ENCODE results near the gene CPVL.
"Not testable (repeated sequence)": the region's sequence is repeated elsewhere in the genome, so short reads cannot be mapped to it uniquely, and the experiment has no call there.

The CPVL gene

GRCh38 chr7:29116361-29117200, 29.8 kb downstream of the CPVL start:
- DNase-seq: peak; percentile 30

GRCh38 chr7:29115753-29116152, 30.6 kb downstream of the CPVL start:
- peak; percentile 12 for DNase-seq

DNA sequence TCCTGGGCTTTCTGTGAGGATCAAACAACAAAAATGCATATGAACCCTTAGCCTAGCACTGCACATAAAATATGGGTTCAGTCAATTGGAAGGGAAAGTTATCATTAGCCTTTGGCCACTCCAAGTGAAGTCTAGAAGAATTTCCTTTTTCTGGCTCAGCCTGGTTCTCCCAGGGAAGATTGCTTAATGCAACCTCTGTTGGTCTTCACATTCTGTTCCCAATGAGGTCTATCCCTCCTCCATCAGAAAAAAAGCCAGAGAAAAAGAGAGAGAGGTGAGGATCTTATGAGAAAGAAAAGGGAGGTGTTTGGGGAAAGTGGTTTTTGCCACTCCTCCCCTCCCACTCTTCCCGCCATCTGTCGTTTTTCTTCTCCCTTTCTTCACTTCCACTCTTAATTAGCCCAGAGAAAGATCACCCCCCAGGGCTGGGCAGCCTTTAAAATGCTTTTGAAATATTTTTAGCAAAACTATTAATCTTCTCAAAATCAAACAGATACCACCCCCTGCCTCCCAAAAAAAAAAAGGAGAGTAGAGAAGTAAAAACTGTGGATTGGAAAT, 31.1 kb downstream of the CPVL start:
- no peak for DNase-seq

DNA sequence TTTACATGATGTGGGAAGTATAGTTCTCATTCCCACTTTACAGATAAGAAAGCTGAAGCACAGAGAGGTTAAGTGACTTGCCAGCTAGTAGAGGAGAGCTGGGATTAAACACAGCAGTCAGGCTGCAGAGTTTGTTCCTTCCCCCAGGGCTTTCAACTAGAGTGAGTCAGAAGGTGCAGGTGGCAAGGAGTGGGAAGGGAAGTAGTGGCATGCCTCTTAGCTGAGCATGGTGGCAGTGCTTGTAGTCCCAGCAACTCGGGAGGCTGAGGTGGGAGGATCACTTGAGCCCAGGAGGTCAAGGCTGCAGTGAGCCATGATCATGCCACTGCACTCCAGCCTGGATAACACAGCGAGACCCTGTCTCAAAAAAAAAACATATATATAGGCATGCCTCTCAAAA, 32.1 kb downstream of the CPVL start:
- DNase-seq: not testable (repeated sequence)

DNA sequence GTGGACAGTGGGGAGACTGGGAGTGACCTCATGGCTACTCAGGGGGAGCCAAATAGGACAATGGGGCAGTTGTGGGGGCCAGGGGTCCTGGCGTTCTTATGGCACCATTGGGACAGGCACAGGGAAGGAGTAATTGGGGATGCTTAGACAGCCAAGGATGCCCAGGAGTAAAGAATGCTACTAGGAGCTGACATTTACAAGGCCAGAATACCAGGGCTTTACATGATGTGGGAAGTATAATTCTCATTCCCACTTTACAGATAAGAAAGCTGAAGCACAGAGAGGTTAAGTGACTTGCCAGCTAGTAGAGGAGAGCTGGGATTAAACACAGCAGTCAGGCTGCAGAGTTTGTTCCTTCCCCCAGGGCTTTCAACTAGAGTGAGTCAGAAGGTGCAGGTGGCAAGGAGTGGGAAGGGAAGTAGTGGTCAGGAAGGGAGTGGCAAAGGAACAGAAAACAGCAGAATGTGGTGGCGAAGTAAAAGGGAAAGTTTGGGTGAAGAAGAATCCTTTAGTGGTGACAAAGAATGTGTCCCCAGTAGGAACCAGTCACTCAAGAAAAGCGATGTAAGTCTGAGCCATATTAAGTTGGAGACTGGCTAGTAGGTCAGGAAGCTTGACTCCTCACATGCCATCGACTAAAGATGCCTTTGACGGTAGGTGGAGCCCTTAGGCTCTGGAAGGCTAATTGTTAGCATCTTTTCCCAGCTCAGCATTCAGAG, 32.8 kb downstream of the CPVL start:
- peak; percentile 9 for DNase-seq

GRCh38 chr7:29112721-29113120, 33.6 kb downstream of the CPVL start:
- DNase-seq: no peak

DNA sequence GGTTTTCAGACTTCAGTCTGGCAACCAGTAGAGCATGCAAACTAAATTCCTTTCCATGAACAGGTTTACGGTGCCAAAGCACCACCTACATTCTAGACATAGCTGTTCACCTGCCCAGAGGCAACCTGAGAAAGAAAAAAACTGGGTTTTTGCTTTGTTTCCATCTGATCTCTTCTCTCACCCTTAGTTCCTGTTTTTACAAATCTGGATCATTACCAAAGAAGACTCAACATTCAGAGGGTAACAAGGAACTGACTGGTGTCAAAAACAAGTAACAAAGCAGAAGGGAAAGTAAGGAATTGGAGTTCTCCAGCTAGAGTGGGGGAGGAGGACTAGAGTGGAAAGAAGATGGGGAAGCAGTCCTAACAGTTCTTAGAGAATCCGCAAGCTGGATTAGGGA, 36.4 kb downstream of the CPVL start:
- DNase-seq: peak; percentile 60

- DNase-seq: peak; percentile 60
Observed at GRCh38 chr7:29109358-29109757, 37.0 kb downstream of the CPVL start.

DNA sequence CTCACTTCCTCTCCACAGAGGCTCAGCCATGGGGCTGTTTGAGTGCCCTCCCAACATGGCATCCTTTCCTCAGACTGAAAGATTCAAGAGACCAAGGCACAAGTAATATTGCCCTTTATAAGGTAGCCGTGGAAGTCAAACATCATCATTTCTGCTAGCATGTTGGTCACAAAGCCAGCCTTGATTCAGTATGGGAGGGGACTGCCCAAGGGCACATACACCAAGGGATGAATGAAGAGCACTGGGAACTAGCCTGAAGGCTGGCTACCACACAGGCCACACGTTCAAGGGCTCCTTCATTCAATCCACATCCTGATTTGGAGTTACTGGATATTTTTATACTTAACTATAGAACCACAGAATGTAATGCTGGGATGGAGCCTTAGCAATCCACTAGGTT, 39.3 kb downstream of the CPVL start:
- no peak for DNase-seq

DNA sequence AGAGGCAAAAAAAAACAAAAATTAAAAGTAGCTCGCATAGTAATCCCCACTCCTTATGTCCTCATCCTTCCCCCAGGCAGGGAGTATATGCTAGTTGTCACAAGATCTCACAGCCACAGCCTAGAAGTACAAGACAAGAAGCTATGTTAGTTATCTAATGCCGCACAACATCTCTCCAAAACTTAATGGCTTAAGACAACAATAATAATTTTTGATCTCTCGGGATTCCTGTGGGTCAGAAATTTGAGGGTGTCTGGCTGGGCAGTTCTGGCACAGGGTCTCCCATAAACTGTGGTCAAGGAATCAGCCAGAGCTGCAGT, 39.7 kb downstream of the CPVL start:
- no peak for DNase-seq

- DNase-seq: peak; percentile 83
Observed at GRCh38 chr7:29105752-29106668, 40.3 kb downstream of the CPVL start.

DNA sequence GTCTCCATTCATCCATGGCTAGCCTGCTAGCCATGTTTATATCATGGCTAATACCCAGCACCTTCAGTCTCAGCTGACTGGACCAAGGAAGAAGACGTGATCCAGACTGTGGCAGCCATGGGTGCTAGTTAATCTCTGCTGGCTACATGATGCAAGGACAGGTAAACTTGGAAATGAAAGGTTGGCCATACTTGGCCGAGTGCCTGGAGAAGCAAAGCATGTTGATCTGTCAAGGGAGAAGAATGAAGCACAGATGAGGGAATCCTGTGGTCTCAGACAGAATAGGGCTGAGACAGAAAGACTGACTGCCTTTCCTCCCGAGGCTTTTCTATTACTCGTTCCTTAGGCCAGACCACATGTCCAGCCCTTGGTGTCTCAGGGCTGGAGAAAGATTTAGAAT, 41.1 kb downstream of the CPVL start:
- DNase-seq: peak; percentile 57

DNA sequence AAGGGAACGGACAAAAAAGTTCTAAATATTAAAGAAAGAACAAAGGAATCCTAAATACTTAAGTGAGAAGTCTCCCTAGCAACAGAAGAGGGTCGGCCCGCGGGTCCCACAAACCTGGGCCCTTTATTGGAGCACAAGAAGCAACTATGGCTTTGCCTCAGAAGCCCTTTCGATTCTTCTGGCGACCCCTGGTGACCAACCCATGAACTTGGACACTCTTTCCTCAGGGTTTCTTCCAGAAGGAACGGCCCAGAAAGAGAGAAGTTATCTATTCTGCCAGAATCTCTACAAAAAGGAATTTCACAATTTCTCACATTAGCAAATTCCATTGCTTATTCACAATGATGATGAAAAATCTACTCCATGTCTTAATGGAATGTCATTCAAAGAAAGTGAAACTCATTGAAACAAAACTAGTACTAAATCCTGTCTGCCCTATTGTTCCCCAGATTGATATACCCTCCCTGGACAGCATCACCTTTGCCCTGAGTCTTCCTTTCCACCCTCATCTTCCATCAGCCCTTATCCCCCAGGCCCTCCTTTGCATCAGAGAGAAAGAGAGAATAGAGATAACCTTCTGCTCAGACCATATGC, 43.7 kb downstream of the CPVL start:
- peak; percentile 33 for DNase-seq

DNA sequence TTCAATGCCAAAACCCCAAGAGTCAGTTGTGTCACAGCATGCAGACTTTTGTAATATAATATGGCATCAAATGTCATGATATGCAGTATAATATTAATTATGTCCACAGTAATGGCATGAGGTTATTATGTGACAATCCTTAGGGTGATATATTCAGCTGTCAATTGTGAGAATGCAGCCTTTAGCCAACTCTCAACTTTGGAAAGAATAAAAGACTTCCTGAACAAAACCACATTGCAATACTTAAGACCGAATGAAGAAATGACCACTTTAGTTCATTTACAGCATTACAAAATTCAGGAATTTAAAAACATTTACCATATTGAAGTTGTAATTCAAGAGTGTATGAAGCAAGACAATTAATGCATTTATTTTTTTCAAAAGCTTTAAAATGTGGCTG, 45.4 kb downstream of the CPVL start:
- no peak for DNase-seq

DNA sequence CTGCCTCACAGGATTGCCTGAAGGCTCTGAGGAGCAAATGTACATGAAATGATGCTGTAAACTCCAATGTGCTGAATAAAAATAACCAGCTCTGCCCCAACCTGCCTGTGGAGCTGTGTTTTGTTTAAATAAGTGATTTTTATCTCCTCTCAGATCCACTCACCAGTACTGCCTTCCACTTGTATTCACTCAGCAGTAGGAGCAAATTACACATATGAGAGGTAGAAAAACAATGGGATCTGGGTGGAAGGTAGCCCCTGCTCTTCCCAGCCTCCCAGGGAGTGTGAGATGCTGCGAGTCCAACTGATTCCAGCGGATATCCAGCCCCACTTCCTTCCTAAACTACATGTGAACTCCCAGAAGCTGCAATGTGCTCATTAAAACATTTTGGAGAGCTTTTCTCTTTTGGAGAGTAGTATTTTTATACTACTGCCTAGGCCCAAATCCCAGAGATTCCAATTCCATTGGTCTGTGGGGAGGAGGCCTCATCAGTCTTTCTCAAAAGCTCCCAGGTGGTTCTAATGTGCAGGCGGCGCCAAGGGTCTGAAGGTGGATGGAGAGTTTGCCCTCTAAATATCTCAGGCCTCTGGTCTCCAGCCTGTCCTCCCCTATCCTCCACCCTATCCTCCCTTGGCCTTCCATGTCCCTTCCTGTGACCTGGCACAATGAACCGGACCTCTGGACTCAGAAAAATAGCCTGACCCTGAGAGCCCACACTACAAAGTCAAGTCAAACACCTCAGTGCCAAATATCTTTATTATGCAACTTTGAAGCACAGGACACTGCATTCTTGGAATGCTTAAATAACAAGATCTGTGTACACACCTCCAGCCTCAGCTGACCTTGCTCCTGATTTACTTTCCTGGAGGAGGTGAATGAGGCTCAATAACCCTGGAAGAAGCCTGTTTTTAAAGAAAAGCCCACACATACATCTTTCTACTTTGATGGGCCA, 46.2 kb downstream of the CPVL start:
- no peak for DNase-seq

GRCh38 chr7:29096446-29096730, 49.9 kb downstream of the CPVL start:
- no peak for DNase-seq

GRCh38 chr7:29095631-29096445, 50.5 kb downstream of the CPVL start:
- DNase-seq: no peak

GRCh38 chr7:29093091-29093490, 53.2 kb downstream of the CPVL start:
- not testable (repeated sequence) for DNase-seq

GRCh38 chr7:29091715-29092114, 54.6 kb downstream of the CPVL start:
- DNase-seq: no peak

DNA sequence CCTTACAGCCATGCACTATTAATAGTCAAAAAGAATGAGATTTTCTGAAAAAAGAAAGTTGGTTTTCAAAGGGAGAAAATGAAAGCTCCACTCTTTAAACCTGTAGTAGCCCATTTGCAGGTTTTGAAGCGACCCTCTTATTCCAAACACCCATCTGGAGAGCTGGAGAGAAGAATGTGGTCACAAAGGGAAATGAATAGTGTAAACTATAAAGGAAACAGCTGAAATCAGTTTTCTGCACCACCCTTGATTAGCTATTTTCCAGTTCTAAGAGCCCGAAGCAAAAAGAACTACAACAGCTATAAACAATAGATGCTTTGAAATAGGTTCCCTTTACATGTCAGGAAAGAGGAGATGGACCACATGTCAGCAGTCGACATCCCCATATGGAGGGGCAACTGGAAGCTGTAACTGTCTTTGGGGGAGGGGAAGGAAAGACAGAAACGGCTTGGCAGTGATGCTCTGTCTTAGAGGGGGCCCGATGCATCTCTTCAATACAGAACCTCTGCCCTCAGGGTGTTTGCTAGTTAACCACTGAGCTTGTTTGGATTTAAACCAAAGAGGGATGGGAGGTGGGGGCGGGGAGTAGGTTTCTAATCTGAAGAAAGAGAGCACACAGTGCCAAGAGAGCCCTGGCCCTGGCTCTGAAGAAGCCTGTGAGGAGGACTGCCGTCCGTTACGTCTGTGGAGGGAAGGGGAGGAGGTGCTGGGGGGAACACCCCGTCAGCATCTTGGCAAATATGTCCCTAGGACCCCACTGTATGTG, 55.3 kb downstream of the CPVL start:
- DNase-seq: no peak

Measured in kidney glomerular epithelial cell (primary cell).